GM19455 (cell line): ENCODE data around the gene HLA-DQA2.
"Not testable (repeated sequence)": the region's sequence is repeated elsewhere in the genome, so short reads cannot be mapped to it uniquely, and the experiment has no call there.

Experiments used
- ATAC-seq: cut with Tn5 transposase; IDR thresholded peaks from one replicate; pipeline ENCODE4 v1.9.1; 2021; ENCODE audit not compliant: unreplicated experiment

The HLA-DQA2 gene

GRCh38 chr6:32741031-32741960, at the start of gene HLA-DQA2:
HLA-DQA2 (plus strand) TSS chr6:32741391; CDS start chr6:32741444, 53 bp downstream.
- ATAC-seq = no peak

- no peak for ATAC-seq
Measured at GRCh38 chr6:32692019-32692418, 49.2 kb upstream of the HLA-DQA2 start.

- ATAC-seq = no peak
Measured at GRCh38 chr6:32697031-32697430, 44.2 kb upstream of the HLA-DQA2 start.

GRCh38 chr6:32700391-32701040, 40.7 kb upstream of the HLA-DQA2 start:
- no peak for ATAC-seq

GRCh38 chr6:32703347-32703746, 37.8 kb upstream of the HLA-DQA2 start:
- ATAC-seq = no peak

GRCh38 chr6:32705164-32705563, 36.0 kb upstream of the HLA-DQA2 start:
- not testable (repeated sequence) for ATAC-seq

GRCh38 chr6:32709625-32710024, 31.6 kb upstream of the HLA-DQA2 start:
- no peak for ATAC-seq

- ATAC-seq = no peak
Measured at GRCh38 chr6:32713241-32713640, 27.9 kb upstream of the HLA-DQA2 start.

- no peak for ATAC-seq
Measured at GRCh38 chr6:32716396-32716795, 24.8 kb upstream of the HLA-DQA2 start.

- no peak for ATAC-seq
Measured at GRCh38 chr6:32718879-32719278, 22.3 kb upstream of the HLA-DQA2 start.

- no peak for ATAC-seq
Measured at GRCh38 chr6:32738126-32738525, 3.1 kb upstream of the HLA-DQA2 start.

GRCh38 chr6:32742374-32742773, 1.2 kb downstream of the HLA-DQA2 start:
- ATAC-seq = no peak

GRCh38 chr6:32744776-32745175, 3.6 kb downstream of the HLA-DQA2 start:
- no peak for ATAC-seq

- not testable (repeated sequence) for ATAC-seq
Measured at GRCh38 chr6:32745649-32746048, 4.5 kb downstream of the HLA-DQA2 start.

GRCh38 chr6:32752580-32752979, 11.4 kb downstream of the HLA-DQA2 start:
- no peak for ATAC-seq

- ATAC-seq = no peak
Measured at GRCh38 chr6:32759669-32760068, 18.5 kb downstream of the HLA-DQA2 start.

GRCh38 chr6:32761072-32761471, 19.9 kb downstream of the HLA-DQA2 start:
- ATAC-seq = no peak

- no peak for ATAC-seq
Measured at GRCh38 chr6:32761548-32761947, 20.4 kb downstream of the HLA-DQA2 start.

GRCh38 chr6:32763421-32763820, 22.2 kb downstream of the HLA-DQA2 start, which contains the start of gene HLA-DQB2:
HLA-DQB2 (minus strand) TSS chr6:32763532; CDS start chr6:32763470, 62 bp downstream.
- no peak for ATAC-seq

- no peak for ATAC-seq
Measured at GRCh38 chr6:32764048-32764447, 22.9 kb downstream of the HLA-DQA2 start.

- ATAC-seq = no peak
Measured at GRCh38 chr6:32772656-32773055, 31.5 kb downstream of the HLA-DQA2 start.

GRCh38 chr6:32774426-32774825, 33.2 kb downstream of the HLA-DQA2 start:
- ATAC-seq = no peak
